HepG2 (cell line): ENCODE measurements around the gene UNC13D. TPM values are rescaled to one million over a fixed set of nuclear protein-coding genes. Genes with fewer than 3 reads are reported as not detected.

ENCODE experiments used
- CENPX ChIP-seq: sonication (generic); formaldehyde crosslinking; IDR thresholded peaks from 2 replicates; pipeline ENCODE4 v1.9.0; 2021; ENCODE audit warnings: mild to moderate bottlenecking, missing genetic modification reagents, moderate library complexity
- CTCF ChIP-seq: sonication (generic); formaldehyde crosslinking; IDR thresholded peaks from 2 replicates; pipeline ENCODE4 v1.5.0; 2020; ENCODE audit warnings: mild to moderate bottlenecking, missing genetic modification reagents, moderate library complexity
- EZH2 ChIP-seq: conservative IDR thresholded peaks from 2 replicates; pipeline ENCODE4 v1.6.1; 2012; ENCODE audit warnings: mild to moderate bottlenecking, low read depth, low read length, moderate library complexity
- HNF1B ChIP-seq: sonication (generic); formaldehyde crosslinking; IDR thresholded peaks from 2 replicates; pipeline ENCODE4 v1.5.1; 2020; ENCODE audit warnings: mild to moderate bottlenecking, moderate library complexity, missing genetic modification reagents
- HNF4A ChIP-seq: sonication (generic); formaldehyde crosslinking; IDR thresholded peaks from 2 replicates; pipeline ENCODE4 v1.4.0; 2020; ENCODE audit warnings: missing genetic modification reagents
- KDM4B ChIP-seq: sonication (generic); formaldehyde crosslinking; IDR thresholded peaks from 2 replicates; pipeline ENCODE4 v1.4.0; 2020; ENCODE audit warnings: missing genetic modification reagents
- NFE2L1 ChIP-seq: sonication (generic); formaldehyde crosslinking; IDR thresholded peaks from 2 replicates; pipeline ENCODE4 v1.4.0; 2020; ENCODE audit warnings: missing genetic modification reagents, mild to moderate bottlenecking, borderline replicate concordance
- THAP11 ChIP-seq: IDR thresholded peaks from 2 replicates; pipeline ENCODE4 v1.6.1; 2016; ENCODE audit warnings: missing biosample characterization, missing genetic modification reagents
- ZBTB20 ChIP-seq: sonication (generic); formaldehyde crosslinking; IDR thresholded peaks from 2 replicates; pipeline ENCODE4 v1.8.1; 2023; ENCODE audit warnings: missing genetic modification reagents, low read depth, mild to moderate bottlenecking, borderline replicate concordance
- ZNF143 ChIP-seq: sonication (generic); formaldehyde crosslinking; IDR thresholded peaks from 2 replicates; pipeline ENCODE4 v1.4.0; 2020; ENCODE audit warnings: missing genetic modification reagents
- ZNF382 ChIP-seq: sonication (generic); formaldehyde crosslinking; IDR thresholded peaks from 2 replicates; pipeline ENCODE4 v1.5.0; 2020; ENCODE audit warnings: missing genetic modification reagents, mild to moderate bottlenecking, borderline replicate concordance
- ZNF501 ChIP-seq: sonication (generic); formaldehyde crosslinking; IDR thresholded peaks from 2 replicates; pipeline ENCODE4 v1.5.1; 2020; ENCODE audit warnings: mild to moderate bottlenecking, moderate library complexity, missing genetic modification reagents
- ZNF589 ChIP-seq: sonication (generic); formaldehyde crosslinking; conservative IDR thresholded peaks from 2 replicates; pipeline ENCODE4 v1.8.0; 2022; ENCODE audit warnings: mild to moderate bottlenecking, moderate library complexity, missing genetic modification reagents
- ZNF629 ChIP-seq: sonication (generic); formaldehyde crosslinking; conservative IDR thresholded peaks from 2 replicates; pipeline ENCODE4 v1.5.0; 2020; ENCODE audit warnings: missing genetic modification reagents
- polyA plus RNA-seq, 8 experiments: library from polyadenylated mRNA; depleted of rRNA in 3 of 8; stranded (reverse) in 7 of 8; unstranded in 1 of 8; fragments of >200 nt; fragmentation: Illumina TruSeq in 4 of 8; extraction: Trizol in 4 of 8; gene quantifications; 2 replicates each; pipeline versions ENCODE4 v1.2.1 to v1.2.3, GENCODE V29; 2011 to 2016; ENCODE audit warnings: low read depth in 4 of 8, missing spikeins in 1 of 8, mixed read lengths in 1 of 8; ENCODE audit not compliant: insufficient read depth in 1 of 8
- total RNA-seq, 5 experiments: library from RNA; depleted of rRNA; stranded (reverse); fragments of >200 nt; fragmentation: Illumina TruSeq; extraction: Trizol; gene quantifications; 2 replicates each; pipeline ENCODE4 v1.2.3, GENCODE V29; 2016; ENCODE audit warnings: low read depth in 1 of 5
- TF ChIP-seq, protein P1 (sequence below): sonication (generic); formaldehyde crosslinking; IDR thresholded peaks from 2 replicates; pipeline ENCODE4 v1.5.0; 2020; ENCODE audit warnings: mild to moderate bottlenecking, missing genetic modification reagents, borderline replicate concordance
- TF ChIP-seq, protein P2 (sequence below): sonication (generic); formaldehyde crosslinking; IDR thresholded peaks from 2 replicates; pipeline ENCODE4 v1.4.0; 2020; ENCODE audit warnings: mild to moderate bottlenecking, low read depth, missing genetic modification reagents
- TF ChIP-seq, protein P3 (sequence below): sonication (generic); formaldehyde crosslinking; IDR thresholded peaks from 2 replicates; pipeline ENCODE4 v1.8.0; 2022; ENCODE audit warnings: missing genetic modification reagents, mild to moderate bottlenecking, moderate library complexity, borderline replicate concordance

The UNC13D gene
- total and polyA plus RNA-seq, 2 of the 13 experiments (the other 11 are each of a cell fraction or from before 2014, with no cell fraction given): 29.7 to 42.7 TPM

- TF ChIP-seq HNF1B (CRISPR knock-in tag) (peak; percentile 89), ZNF629 (CRISPR knock-in tag) (peak; percentile 93), ZNF501 (CRISPR knock-in tag) (peak; percentile 58), ZNF589 (CRISPR knock-in tag) (no peak), THAP11 (CRISPR knock-in tag) (peak; percentile 83), NFE2L1 (CRISPR knock-in tag) (peak; percentile 45; the same call in 1 of the 2 replicates), ZNF382 (no peak), CTCF (CRISPR knock-in tag) (peak; percentile 43), HNF4A (CRISPR knock-in tag) (peak; percentile 92), EZH2 (no peak), ZBTB20 (CRISPR knock-in tag) (peak; percentile 87), ZNF143 (peak; percentile 78), KDM4B (peak; percentile 95), CENPX (CRISPR knock-in tag) (no peak)
- TF ChIP-seq, protein P1, sequence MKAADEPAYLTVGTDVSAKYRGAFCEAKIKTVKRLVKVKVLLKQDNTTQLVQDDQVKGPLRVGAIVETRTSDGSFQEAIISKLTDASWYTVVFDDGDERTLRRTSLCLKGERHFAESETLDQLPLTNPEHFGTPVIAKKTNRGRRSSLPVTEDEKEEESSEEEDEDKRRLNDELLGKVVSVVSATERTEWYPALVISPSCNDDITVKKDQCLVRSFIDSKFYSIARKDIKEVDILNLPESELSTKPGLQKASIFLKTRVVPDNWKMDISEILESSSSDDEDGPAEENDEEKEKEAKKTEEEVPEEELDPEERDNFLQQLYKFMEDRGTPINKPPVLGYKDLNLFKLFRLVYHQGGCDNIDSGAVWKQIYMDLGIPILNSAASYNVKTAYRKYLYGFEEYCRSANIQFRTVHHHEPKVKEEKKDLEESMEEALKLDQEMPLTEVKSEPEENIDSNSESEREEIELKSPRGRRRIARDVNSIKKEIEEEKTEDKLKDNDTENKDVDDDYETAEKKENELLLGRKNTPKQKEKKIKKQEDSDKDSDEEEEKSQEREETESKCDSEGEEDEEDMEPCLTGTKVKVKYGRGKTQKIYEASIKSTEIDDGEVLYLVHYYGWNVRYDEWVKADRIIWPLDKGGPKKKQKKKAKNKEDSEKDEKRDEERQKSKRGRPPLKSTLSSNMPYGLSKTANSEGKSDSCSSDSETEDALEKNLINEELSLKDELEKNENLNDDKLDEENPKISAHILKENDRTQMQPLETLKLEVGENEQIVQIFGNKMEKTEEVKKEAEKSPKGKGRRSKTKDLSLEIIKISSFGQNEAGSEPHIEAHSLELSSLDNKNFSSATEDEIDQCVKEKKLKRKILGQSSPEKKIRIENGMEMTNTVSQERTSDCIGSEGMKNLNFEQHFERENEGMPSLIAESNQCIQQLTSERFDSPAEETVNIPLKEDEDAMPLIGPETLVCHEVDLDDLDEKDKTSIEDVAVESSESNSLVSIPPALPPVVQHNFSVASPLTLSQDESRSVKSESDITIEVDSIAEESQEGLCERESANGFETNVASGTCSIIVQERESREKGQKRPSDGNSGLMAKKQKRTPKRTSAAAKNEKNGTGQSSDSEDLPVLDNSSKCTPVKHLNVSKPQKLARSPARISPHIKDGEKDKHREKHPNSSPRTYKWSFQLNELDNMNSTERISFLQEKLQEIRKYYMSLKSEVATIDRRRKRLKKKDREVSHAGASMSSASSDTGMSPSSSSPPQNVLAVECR (CRISPR knock-in tag): peak; percentile 90; the same call in 1 of the 2 replicates
- TF ChIP-seq, protein P2, sequence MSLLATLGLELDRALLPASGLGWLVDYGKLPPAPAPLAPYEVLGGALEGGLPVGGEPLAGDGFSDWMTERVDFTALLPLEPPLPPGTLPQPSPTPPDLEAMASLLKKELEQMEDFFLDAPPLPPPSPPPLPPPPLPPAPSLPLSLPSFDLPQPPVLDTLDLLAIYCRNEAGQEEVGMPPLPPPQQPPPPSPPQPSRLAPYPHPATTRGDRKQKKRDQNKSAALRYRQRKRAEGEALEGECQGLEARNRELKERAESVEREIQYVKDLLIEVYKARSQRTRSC (CRISPR knock-in tag): no peak
- TF ChIP-seq, protein P3, sequence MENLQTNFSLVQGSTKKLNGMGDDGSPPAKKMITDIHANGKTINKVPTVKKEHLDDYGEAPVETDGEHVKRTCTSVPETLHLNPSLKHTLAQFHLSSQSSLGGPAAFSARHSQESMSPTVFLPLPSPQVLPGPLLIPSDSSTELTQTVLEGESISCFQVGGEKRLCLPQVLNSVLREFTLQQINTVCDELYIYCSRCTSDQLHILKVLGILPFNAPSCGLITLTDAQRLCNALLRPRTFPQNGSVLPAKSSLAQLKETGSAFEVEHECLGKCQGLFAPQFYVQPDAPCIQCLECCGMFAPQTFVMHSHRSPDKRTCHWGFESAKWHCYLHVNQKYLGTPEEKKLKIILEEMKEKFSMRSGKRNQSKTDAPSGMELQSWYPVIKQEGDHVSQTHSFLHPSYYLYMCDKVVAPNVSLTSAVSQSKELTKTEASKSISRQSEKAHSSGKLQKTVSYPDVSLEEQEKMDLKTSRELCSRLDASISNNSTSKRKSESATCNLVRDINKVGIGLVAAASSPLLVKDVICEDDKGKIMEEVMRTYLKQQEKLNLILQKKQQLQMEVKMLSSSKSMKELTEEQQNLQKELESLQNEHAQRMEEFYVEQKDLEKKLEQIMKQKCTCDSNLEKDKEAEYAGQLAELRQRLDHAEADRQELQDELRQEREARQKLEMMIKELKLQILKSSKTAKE: peak; percentile 100
Observed at GRCh38 chr17:75872434-75873351, 28.5 kb upstream of the UNC13D start (continued).
